DND-41 (cell line): Measurements from ENCODE around the gene PCDH8.

Experiments
- ATAC-seq: fragments of 200-7000 bp; cut with Tn5 transposase; 3 replicates; pipeline ENCODE4 v1.9.1; 2021; ENCODE audit warnings: low read depth; ENCODE audit not compliant: insufficient read depth
- DNase-seq: peaks from one replicate; pipeline ENCODE4 v3.0.0-alpha.2; 2020
- H2AFZ ChIP-seq: 2 replicates; pipeline ENCODE4 v1.6.0; 2012; ENCODE audit warnings: low read depth, low read length
- H3K27ac ChIP-seq: 2 replicates; pipeline ENCODE4 v1.5.1; 2012; ENCODE audit warnings: low read length, inconsistent platforms
- H3K27me3 ChIP-seq: fragments of 200-600 bp; sonication (generic); 2 replicates; pipeline ENCODE4 v1.6.0; 2012; ENCODE audit warnings: low read length, mild to moderate bottlenecking, inconsistent platforms; ENCODE audit not compliant: insufficient read depth, poor library complexity
- H3K36me3 ChIP-seq: 2 replicates; pipeline ENCODE4 v1.5.1; 2012; ENCODE audit warnings: low read length, inconsistent platforms; ENCODE audit not compliant: insufficient read depth
- H3K4me1 ChIP-seq: 2 replicates; pipeline ENCODE4 v1.5.1; 2012; ENCODE audit warnings: mild to moderate bottlenecking, low read length; ENCODE audit not compliant: insufficient read depth
- H3K4me2 ChIP-seq: 2 replicates; pipeline ENCODE4 v1.6.0; 2012; ENCODE audit warnings: mild to moderate bottlenecking, moderate library complexity, low read length, inconsistent platforms; ENCODE audit not compliant: insufficient read depth
- H3K4me3 ChIP-seq, 2 experiments: fragments of 200-600 bp in 1 of 2; shearing (Covaris generic) in 1 of 2; 2 replicates each; pipeline ENCODE4 v1.5.1; 2012 to 2016; ENCODE audit warnings: inconsistent platforms in 2 of 2, low read length in 2 of 2, mild to moderate bottlenecking in 2 of 2, low read depth in 1 of 2, moderate library complexity in 1 of 2
- H3K79me2 ChIP-seq: 2 replicates; pipeline ENCODE4 v1.6.0; 2012; ENCODE audit warnings: low read length, inconsistent platforms; ENCODE audit not compliant: insufficient read depth
- H3K9ac ChIP-seq: 2 replicates; pipeline ENCODE4 v1.6.0; 2012; ENCODE audit warnings: low read depth, mild to moderate bottlenecking, inconsistent platforms, low read length, moderate library complexity
- H3K9me3 ChIP-seq: 2 replicates; pipeline ENCODE4 v1.5.1; 2012; ENCODE audit warnings: low read length, moderate library complexity, mild to moderate bottlenecking, inconsistent platforms; ENCODE audit not compliant: insufficient read depth, severe bottlenecking
- H4K20me1 ChIP-seq: 2 replicates; pipeline ENCODE4 v1.6.0; 2012; ENCODE audit warnings: low read length; ENCODE audit not compliant: insufficient read depth
- CTCF ChIP-seq: IDR thresholded peaks from 2 replicates; pipeline ENCODE4 v1.5.1; 2012; ENCODE audit warnings: borderline replicate concordance, low read length, moderate library complexity, mild to moderate bottlenecking; ENCODE audit not compliant: poor library complexity, severe bottlenecking; ENCODE audit errors: extremely low read depth
- EZH2 ChIP-seq: IDR thresholded peaks from 3 replicates; pipeline ENCODE4 v1.6.1; 2012; ENCODE audit warnings: borderline replicate concordance, low read depth, mild to moderate bottlenecking, moderate library complexity, low read length, inconsistent platforms; ENCODE audit not compliant: severe bottlenecking

Gene PCDH8

GRCh38 chr13:52833296-52833875, 15.1 kb downstream of the PCDH8 start:
- Histone ChIP-seq H3K27ac (no peak overlapping the region), H3K4me1 (peaks cover 7% of the 10 kb centered on the region; the same call in 1 of the 2 replicates), H3K9ac (no peak overlapping the region), H3K36me3 (no peaks in the 10 kb centered on the region), H4K20me1 (no peaks in the 10 kb centered on the region), H3K4me3 (no peak overlapping the region), H3K4me2 (no peak overlapping the region), H2AFZ (no peak overlapping the region), H3K27me3 (no peaks in the 10 kb centered on the region), H3K79me2 (no peaks in the 10 kb centered on the region), H3K9me3 (no peaks in the 10 kb centered on the region)
- ATAC-seq (no peak), DNase-seq (no peak)
- TF ChIP-seq EZH2 (no peak), CTCF (no peak)

GRCh38 chr13:52832313-52832712, 16.1 kb downstream of the PCDH8 start:
- H3K4me2 ChIP-seq = no peak overlapping the region

GRCh38 chr13:52830946-52831345, 17.5 kb downstream of the PCDH8 start:
- no peak overlapping the region for H3K27ac ChIP-seq
- H3K9ac ChIP-seq = no peak overlapping the region
- peaks cover 7% of the 10 kb centered on the region; the same call in 1 of the 2 replicates for H3K4me1 ChIP-seq
- no peaks in the 10 kb centered on the region for H3K36me3 ChIP-seq
- no peak for TF ChIP-seq EZH2
- TF ChIP-seq CTCF = no peak
- H3K9me3 ChIP-seq = no peaks in the 10 kb centered on the region
- H4K20me1 ChIP-seq = no peaks in the 10 kb centered on the region
- H3K4me2 ChIP-seq = no peak overlapping the region
- ATAC-seq (no peak), DNase-seq (no peak)
- no peak overlapping the region for H2AFZ ChIP-seq
- no peaks in the 10 kb centered on the region for H3K79me2 ChIP-seq
- no peak overlapping the region for H3K4me3 ChIP-seq
- H3K27me3 ChIP-seq = no peaks in the 10 kb centered on the region

More at GRCh38 chr13:52832313-52832712, 16.1 kb downstream of the PCDH8 start:
- H4K20me1 ChIP-seq = no peaks in the 10 kb centered on the region
- no peaks in the 10 kb centered on the region for H3K36me3 ChIP-seq
- no peak overlapping the region for H2AFZ ChIP-seq
- H3K27me3 ChIP-seq = no peaks in the 10 kb centered on the region
- DNase-seq (no peak), ATAC-seq (no peak)
- no peaks in the 10 kb centered on the region for H3K79me2 ChIP-seq
- H3K4me3 ChIP-seq = no peak overlapping the region
- H3K4me1 ChIP-seq = peaks cover 7% of the 10 kb centered on the region; the same call in 1 of the 2 replicates
- no peaks in the 10 kb centered on the region for H3K9me3 ChIP-seq
- H3K27ac ChIP-seq = no peak overlapping the region
- H3K9ac ChIP-seq = no peak overlapping the region
- TF ChIP-seq CTCF (no peak), EZH2 (no peak)
